Activated CD8-positive, alpha-beta memory T cell treated with anti-CD3 and anti-CD28 coated beads, Interleukin-2, amount 50 U/mL, for 24 hours (primary cell): ENCODE results near the gene KIAA1755.

Source experiments
- DNase-seq: peaks from one replicate; pipeline ENCODE4 v3.0.0-alpha.2; 2020; ENCODE audit errors: extremely low read depth

KIAA1755 gene

GRCh38 chr20:38260378-38261053, at the start of gene KIAA1755:
KIAA1755 (minus strand) TSS chr20:38260735; CDS start chr20:38260500, 235 bp downstream.
- no peak for DNase-seq

- DNase-seq, result no peak
Measured at GRCh38 chr20:38308447-38308846, 47.9 kb upstream of the KIAA1755 start.

- DNase-seq, result no peak
Measured at GRCh38 chr20:38308047-38308438, 47.5 kb upstream of the KIAA1755 start.

- DNase-seq, result no peak
Measured at GRCh38 chr20:38307371-38308046, 47.0 kb upstream of the KIAA1755 start.

GRCh38 chr20:38306379-38306778, 45.8 kb upstream of the KIAA1755 start:
- no peak for DNase-seq

GRCh38 chr20:38305541-38305940, 45.0 kb upstream of the KIAA1755 start:
- DNase-seq, result no peak

GRCh38 chr20:38304845-38305447, 44.4 kb upstream of the KIAA1755 start:
- no peak for DNase-seq

GRCh38 chr20:38303908-38304379, 43.4 kb upstream of the KIAA1755 start, which contains the start of gene BPI:
BPI (plus strand) TSS chr20:38304156; CDS start chr20:38304224, 68 bp downstream.
- DNase-seq, result no peak

GRCh38 chr20:38302786-38303185, 42.3 kb upstream of the KIAA1755 start:
- no peak for DNase-seq

GRCh38 chr20:38301309-38301708, 40.8 kb upstream of the KIAA1755 start:
- no peak for DNase-seq

- no peak for DNase-seq
Measured at GRCh38 chr20:38300438-38300837, 39.9 kb upstream of the KIAA1755 start.

GRCh38 chr20:38299963-38300362, 39.4 kb upstream of the KIAA1755 start:
- DNase-seq, result no peak

- DNase-seq, result no peak
Measured at GRCh38 chr20:38298768-38299288, 38.3 kb upstream of the KIAA1755 start.

GRCh38 chr20:38297916-38298674, 37.6 kb upstream of the KIAA1755 start:
- no peak for DNase-seq

- no peak for DNase-seq
Measured at GRCh38 chr20:38296433-38296832, 35.9 kb upstream of the KIAA1755 start.

GRCh38 chr20:38295811-38296210, 35.3 kb upstream of the KIAA1755 start:
- DNase-seq, result no peak

- no peak for DNase-seq
Measured at GRCh38 chr20:38294076-38294591, 33.6 kb upstream of the KIAA1755 start.

GRCh38 chr20:38293491-38294065, 33.0 kb upstream of the KIAA1755 start:
- no peak for DNase-seq

GRCh38 chr20:38291966-38292365, 31.4 kb upstream of the KIAA1755 start:
- DNase-seq, result no peak

GRCh38 chr20:38290829-38291814, 30.6 kb upstream of the KIAA1755 start:
- DNase-seq, result no peak
